Caki2 (cell line): Measurements from ENCODE around the gene AGPS. TPM values are rescaled to one million over a fixed set of nuclear protein-coding genes. Genes with fewer than 3 reads are reported as not detected.

Experiments used
- DNase-seq: peaks from one replicate; pipeline ENCODE4 v3.0.0-alpha.2; 2015; ENCODE audit warnings: low read depth
- in situ Hi-C: cut with HindIII; loops from 2 replicates; pipeline ENCODE4 v1.10.0; 2016; ENCODE audit warnings: low sequenced_read_pairs, low pct_unique_long_range_greater_than_20kb, mixed read lengths
- total RNA-seq: library from RNA; depleted of rRNA; stranded (reverse); fragments of >200 nt; shearing (Covaris generic); gene quantifications from 2 replicates; pipeline ENCODE4 v1.2.3, GENCODE V29; 2014; ENCODE audit warnings: low replicate concordance; rRNA removed

The AGPS gene
- total RNA-seq, 1 experiment from 2014 or later: 26.8 TPM

DNA sequence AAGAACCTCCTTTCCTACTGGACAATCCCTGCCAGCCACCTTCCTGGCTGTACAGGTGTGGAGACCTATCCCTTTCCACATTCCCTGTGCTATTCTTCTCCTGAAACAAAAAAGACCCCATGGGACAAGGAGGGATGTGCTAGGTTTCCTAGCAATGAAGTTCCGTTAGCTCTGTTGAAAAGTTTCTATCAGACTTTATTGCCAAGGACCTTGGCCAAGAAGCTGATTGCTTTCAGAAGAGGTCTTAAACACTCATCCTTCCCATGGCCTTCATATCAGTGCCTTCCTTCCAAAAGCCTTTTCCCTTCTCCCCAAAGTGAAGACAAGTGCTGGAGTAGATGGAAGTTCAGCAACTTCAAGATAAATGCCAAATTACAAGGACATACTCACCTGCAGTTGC is 194.8 kb downstream of the AGPS start:
- in situ Hi-C loops: no loop called here
- DNase-seq: no peak

DNA sequence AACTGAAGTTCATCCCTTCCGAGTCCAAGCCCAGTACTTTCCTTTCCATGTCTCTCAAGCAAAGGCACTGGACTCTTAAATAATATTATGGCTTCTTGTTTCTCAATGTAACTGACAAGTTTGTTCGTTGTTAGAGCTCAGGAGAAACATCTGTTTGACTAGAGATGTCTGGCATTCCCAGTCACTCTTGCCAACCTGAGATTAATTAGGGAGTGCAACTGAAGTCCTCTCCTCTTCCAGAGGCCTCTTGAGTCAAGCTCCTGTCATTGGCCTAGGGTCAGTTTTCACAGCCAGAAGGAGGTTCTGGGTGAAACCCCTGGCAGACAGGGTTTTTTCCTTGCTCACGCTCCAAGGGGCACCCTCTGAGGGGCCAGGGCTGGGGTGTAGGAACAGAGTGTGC is 196.1 kb downstream of the AGPS start:
- in situ Hi-C loops: no loop called here
- DNase-seq: no peak

DNA sequence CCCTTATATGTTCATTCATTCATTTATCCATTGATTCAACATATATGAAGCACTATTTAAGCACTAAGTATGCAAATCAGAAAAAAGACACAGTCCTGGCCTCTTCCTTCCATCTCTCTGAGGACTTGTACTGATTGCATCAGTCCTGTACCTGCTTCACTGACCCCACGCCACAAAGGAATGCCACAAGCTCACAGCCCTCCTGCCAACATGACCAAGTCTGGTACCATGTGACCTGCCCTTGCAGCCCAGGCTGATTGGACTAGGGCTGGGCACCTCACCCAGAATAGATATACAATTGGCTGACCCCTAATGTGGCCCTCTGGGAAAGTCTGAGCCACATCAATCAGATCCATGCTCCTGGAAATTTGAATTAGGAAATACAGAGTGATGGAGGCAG is 196.6 kb downstream of the AGPS start:
- in situ Hi-C loops: no loop called here

DNA sequence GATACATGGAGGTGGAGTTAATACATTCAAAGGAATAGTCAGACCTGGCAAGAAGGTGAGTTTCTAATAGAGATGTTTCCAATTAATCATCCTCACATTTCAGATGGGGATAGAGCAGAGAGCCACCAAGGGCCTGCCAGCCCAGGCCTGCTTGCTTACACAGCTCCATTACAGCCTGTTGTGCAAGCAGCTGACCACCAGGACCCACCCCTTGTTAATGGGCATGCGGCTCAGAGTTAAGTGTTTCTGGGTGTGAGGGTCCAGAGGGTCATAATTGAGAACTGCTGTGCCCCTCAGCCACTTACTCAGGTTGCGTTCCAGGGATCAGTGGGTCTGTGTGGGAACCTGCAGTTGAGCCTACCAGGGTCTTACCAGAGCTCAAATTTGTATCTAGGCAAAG is 199.8 kb downstream of the AGPS start:
- no peak for DNase-seq
- in situ Hi-C loops: no loop called here

More for the DNA sequence above, 196.6 kb downstream of the AGPS start:
- no peak for DNase-seq

DNA sequence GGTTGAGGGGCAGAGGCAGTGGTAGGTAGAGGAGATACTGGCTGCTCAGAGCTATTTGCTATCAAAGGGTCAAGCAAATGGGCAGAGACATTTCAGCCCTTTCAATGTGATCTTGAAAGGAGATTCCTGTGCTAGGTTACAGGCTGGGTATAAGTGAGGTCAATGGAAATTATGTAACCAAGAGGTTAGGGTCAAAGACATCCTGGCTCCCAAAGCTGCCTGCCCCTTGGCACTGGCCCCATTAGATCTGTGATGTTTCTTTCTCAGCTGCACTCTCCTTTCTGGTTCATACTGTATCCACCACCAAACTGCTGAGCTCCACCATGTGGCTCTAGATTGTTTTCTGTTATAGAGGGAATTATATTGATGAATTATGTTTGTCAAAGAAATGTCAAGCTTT is 200.4 kb downstream of the AGPS start:
- in situ Hi-C loops: no loop called here
- no peak for DNase-seq

DNA sequence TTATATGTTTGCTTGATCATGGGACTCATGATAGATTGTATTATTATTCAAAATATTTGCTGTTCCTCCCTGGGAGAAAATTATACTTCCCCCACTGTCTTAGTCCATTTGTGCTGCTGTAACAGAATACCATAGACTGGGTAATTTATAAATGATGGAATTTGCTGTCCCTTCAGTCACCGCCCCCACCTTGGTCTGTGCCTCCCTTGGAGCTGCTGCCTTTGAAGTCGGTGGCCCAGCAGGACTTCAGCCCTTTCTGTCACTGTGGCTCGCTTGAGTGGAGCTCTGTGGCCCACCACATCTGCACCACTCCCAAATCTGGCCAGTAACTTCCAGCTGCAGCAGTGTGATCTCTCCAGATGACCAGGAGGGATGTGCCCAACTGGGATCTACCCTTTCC is 200.8 kb downstream of the AGPS start:
- in situ Hi-C loops: no loop called here
- DNase-seq: no peak

Other genes with a start within 250 kb of the AGPS start
- gene HNRNPA3, start 180.0 kb upstream of the AGPS start, total RNA-seq: 24.1 and 25.1 TPM in 2 replicates
- gene NFE2L2, start 128.0 kb upstream of the AGPS start, total RNA-seq: 57.2 and 108 TPM in 2 replicates